ENCODE measurements around the gene ADAM11. TPM values are rescaled to one million over a fixed set of nuclear protein-coding genes. Genes with fewer than 3 reads are reported as not detected.

ADAM11 gene
- total and polyA plus RNA-seq, 9 of the 15 experiments (the other 6 are each of a cell fraction or from before 2014, with no cell fraction given) = 0.01 to 0.31 (median 0.14) TPM; not detected in 2

- TF ChIP-seq CTBP1 (IDR thresholded peaks at IDR 0.05; ENCODE audit: borderline replicate concordance) (peak; percentile 84), TEAD1 (CRISPR knock-in tag; IDR thresholded peaks at IDR 0.05) (no peak; a peak in 1 of 4 replicates), ZNF3 (CRISPR knock-in tag; IDR thresholded peaks at IDR 0.05) (no peak), ARID2 (IDR thresholded peaks at IDR 0.05) (peak; percentile 59; the same call in 1 of the 2 replicates), RNF2 (IDR thresholded peaks at IDR 0.05) (peak; percentile 31; the same call in 1 of the 2 replicates), PRMT5 (CRISPR knock-in tag; IDR thresholded peaks at IDR 0.05) (no peak), FUS (optimal IDR thresholded peaks at IDR 0.05; ENCODE audit: low read depth, low read length) (no peak), ZBTB7A (IDR thresholded peaks at IDR 0.05; ENCODE audit: borderline replicate concordance, control insufficient read depth, low read depth, low read length) (peak; percentile 29; the same call in 1 of the 2 replicates), TARDBP (IDR thresholded peaks at IDR 0.05) (0 out of 2 replicates have a peak, but pooled peaks have one; percentile 33), ZBTB1 (CRISPR knock-in tag; IDR thresholded peaks at IDR 0.05; ENCODE audit: borderline replicate concordance, low read depth) (no peak), ATF7 (IDR thresholded peaks at IDR 0.05) (peak; percentile 17; the same call in 1 of the 2 replicates), HCFC1 (IDR thresholded peaks at IDR 0.05; ENCODE audit: low read depth, low read length) (0 out of 2 replicates have a peak, but pooled peaks have one; percentile 22), ETS1 (conservative IDR thresholded peaks at IDR 0.05; ENCODE audit: control insufficient read depth, low read depth, low read length) (0 out of 2 replicates have a peak, but pooled peaks have one; percentile 29), ZNF408 (CRISPR knock-in tag; IDR thresholded peaks at IDR 0.05; ENCODE audit: low read depth) (no peak), MAFK (IDR thresholded peaks at IDR 0.05; ENCODE audit: low read length) (no peak), ZFP91 (CRISPR knock-in tag; IDR thresholded peaks at IDR 0.05) (no peak), KDM2B (CRISPR knock-in tag; IDR thresholded peaks at IDR 0.05) (peak; percentile 85; the same call in 1 of the 2 replicates), RAD21 (CRISPR knock-in tag; conservative IDR thresholded peaks at IDR 0.05 in 1 of 2, IDR thresholded peaks at IDR 0.05 in 1 of 2) (peak; percentile 82 to 91), ZBED1 (IDR thresholded peaks at IDR 0.05) (peak; percentile 42; the same call in 1 of the 2 replicates), TFAP4 (CRISPR knock-in tag; IDR thresholded peaks at IDR 0.05; ENCODE audit: borderline replicate concordance) (0 out of 2 replicates have a peak, but pooled peaks have one; percentile 29), MBD2 (IDR thresholded peaks at IDR 0.05; ENCODE audit: borderline replicate concordance, low read depth) (no peak), BRF1 (IDR thresholded peaks at IDR 0.05; ENCODE audit: borderline replicate concordance, extremely low read depth, insufficient read length) (no peak), CREB5 (CRISPR knock-in tag; IDR thresholded peaks at IDR 0.05) (no peak), BCOR (IDR thresholded peaks at IDR 0.05) (peak; percentile 48; the same call in 1 of the 2 replicates)
Measured at GRCh38 chr17:44774271-44775135, 15.7 kb downstream of the ADAM11 start (continued).
